AG09309 (cell line): ENCODE data around the gene STRBP.

Experiments
- DNase-seq: peaks from one replicate; pipeline ENCODE4 v3.0.0-alpha.2; 2010; ENCODE audit warnings: low read depth
- H3K4me3 ChIP-seq: 2 replicates; pipeline ENCODE4 v1.5.1; 2011; ENCODE audit warnings: mild to moderate bottlenecking, low read depth, low read length, moderate library complexity; ENCODE audit not compliant: control insufficient read depth
- CTCF ChIP-seq: IDR thresholded peaks from 2 replicates; pipeline ENCODE4 v1.5.1; 2011; ENCODE audit warnings: mild to moderate bottlenecking, low read depth, low read length, inconsistent platforms; ENCODE audit not compliant: insufficient read depth, control insufficient read depth; ENCODE audit errors: missing control alignments

Gene STRBP

GRCh38 chr9:123176949-123177348 is 91.4 kb downstream of the STRBP start:
- no peak overlapping the region for H3K4me3 ChIP-seq
- DNase-seq, result no peak
- no peak for TF ChIP-seq CTCF

- DNase-seq, result peak; percentile 16
- TF ChIP-seq CTCF, result no peak
- peak overlapping the region; percentile 6; the same call in 1 of the 2 replicates for H3K4me3 ChIP-seq
These were observed 92.3 kb downstream of the STRBP start for GRCh38 chr9:123175854-123176629.

- no peak for TF ChIP-seq CTCF
- H3K4me3 ChIP-seq, result no peak overlapping the region
- DNase-seq, result no peak
These were observed 93.4 kb downstream of the STRBP start for GRCh38 chr9:123174887-123175518.

- DNase-seq, result no peak
- no peak for TF ChIP-seq CTCF
- no peak overlapping the region for H3K4me3 ChIP-seq
These were observed 94.3 kb downstream of the STRBP start for GRCh38 chr9:123174079-123174478.

GRCh38 chr9:123169926-123170325 is 98.5 kb downstream of the STRBP start:
- TF ChIP-seq CTCF, result no peak
- H3K4me3 ChIP-seq, result no peak overlapping the region
- DNase-seq, result no peak

GRCh38 chr9:123168586-123168985 is 99.8 kb downstream of the STRBP start:
- no peak overlapping the region for H3K4me3 ChIP-seq
- DNase-seq, result no peak
- TF ChIP-seq CTCF, result no peak

GRCh38 chr9:123167474-123167873 is 100.9 kb downstream of the STRBP start:
- no peak for TF ChIP-seq CTCF
- H3K4me3 ChIP-seq, result no peak overlapping the region
- DNase-seq, result no peak
